Right lobe of liver (tissue), 6 donors: ENCODE measurements around the gene HOXD10. TPM values are rescaled to one million over a fixed set of nuclear protein-coding genes. Genes with fewer than 3 reads are reported as not detected.

Experiments used
- ATAC-seq, 4 donors: fragments of 200-7000 bp; cut with Tn5 transposase; one replicate each; pipeline ENCODE4 v1.9.1; 2020; ENCODE audit warnings: mild to moderate bottlenecking in 4 of 4, moderate library complexity in 4 of 4
- DNase-seq, 3 donors: peaks; one replicate each; pipeline ENCODE4 v3.0.0-alpha.2; 2020
- H3K27ac ChIP-seq, 3 donors: fragments of 200-600 bp; one replicate each; pipeline ENCODE4 v1.8.0; 2022
- H3K27me3 ChIP-seq, 2 donors: fragments of 200-600 bp; one replicate each; pipeline ENCODE4 v1.8.0; 2022
- H3K36me3 ChIP-seq, 4 donors: fragments of 200-600 bp; sonication (generic) in 1 of 4; one replicate each; pipeline versions ENCODE4 v1.5.1 to v1.8.0; 2017 to 2022; ENCODE audit warnings: control low read depth in 1 of 4
- H3K4me1 ChIP-seq, 4 donors: fragments of 200-600 bp; sonication (generic) in 1 of 4; one replicate each; pipeline versions ENCODE4 v1.5.1 to v1.8.0; 2017 to 2022; ENCODE audit warnings: control low read depth in 1 of 4
- H3K4me3 ChIP-seq, 3 donors: fragments of 200-600 bp; one replicate each; pipeline ENCODE4 v1.8.0; 2022
- H3K9me3 ChIP-seq, 4 donors: fragments of 200-600 bp; sonication (generic) in 1 of 4; one replicate each; pipeline versions ENCODE4 v1.5.1 to v1.8.0; 2017 to 2022; ENCODE audit warnings: control low read depth in 1 of 4
- POLR2A ChIP-seq: fragments of 450-650 bp; IDR thresholded peaks from one replicate; pipeline ENCODE4 v1.6.1; 2017; ENCODE audit warnings: antibody characterized with exemption, mild to moderate bottlenecking
- WGBS: methylation state at CpG from one replicate; pipeline ENCODE4 v1.1.6; 2018; ENCODE audit warnings: low coverage, low lambda C conversion rate; ENCODE audit not compliant: insufficient coverage; ENCODE audit errors: missing lambda C conversion rate; 5-methylcytosine and 5-hydroxymethylcytosine counted together
- intact Hi-C, 2 donors: fragments of 100-400 bp; cut with DNase I; formaldehyde crosslinking; loops; one replicate each; pipeline versions ENCODE4 v1.11.2 to v1.14.1; 2022
- total RNA-seq, 6 experiments: library from RNA; depleted of rRNA in 2 of 6; stranded (reverse); fragments of >200 nt in 2 of 6; fragmentation: NEBNext Ultra II Directional in 3 of 6; extraction: Animal tissue kit (Norgen Biotek cat#: 25700) in 3 of 6; gene quantifications; one replicate each; pipeline versions ENCODE4 v1.1.0 to v1.2.4, GENCODE V29; 2016 to 2023
- TF ChIP-seq, protein P1 (sequence below), 4 donors: fragments of 200-600 bp in 3 of 4; fragments of 450-650 bp in 1 of 4; IDR thresholded peaks; one replicate each; pipeline versions ENCODE4 v1.5.1 to v1.8.0; 2016 to 2022; ENCODE audit warnings: antibody characterized with exemption in 4 of 4, mild to moderate bottlenecking in 2 of 4
- donor health status: DM: no; HTN: yes; CAD: no.
- donor health status: DM: no; HTN: no; CAD: no.
- donor health status: DM: no; HTN: no; CAD: no.
- donor health status: DM: no; HTN: yes; CAD: no.
- donor health status: DM: no; HTN: yes; CAD: no.

The HOXD10 gene
- total RNA-seq, 6 experiments from 2014 or later: not detected

- ATAC-seq (no peak), DNase-seq (no peak)
- Histone ChIP-seq H3K9me3 (no peaks in the 10 kb centered on the region), H3K4me3 (no peak within 1 kb of the TSS), H3K36me3 (no peaks in the 10 kb centered on the region), H3K27ac (no peak within 1 kb of the TSS), H3K27me3 (peaks cover 0 to 82% of the 10 kb centered on the region in 2 donors), H3K4me1 (no peaks in the 10 kb centered on the region)
- no peak for TF ChIP-seq POLR2A
- TF ChIP-seq, protein P1, sequence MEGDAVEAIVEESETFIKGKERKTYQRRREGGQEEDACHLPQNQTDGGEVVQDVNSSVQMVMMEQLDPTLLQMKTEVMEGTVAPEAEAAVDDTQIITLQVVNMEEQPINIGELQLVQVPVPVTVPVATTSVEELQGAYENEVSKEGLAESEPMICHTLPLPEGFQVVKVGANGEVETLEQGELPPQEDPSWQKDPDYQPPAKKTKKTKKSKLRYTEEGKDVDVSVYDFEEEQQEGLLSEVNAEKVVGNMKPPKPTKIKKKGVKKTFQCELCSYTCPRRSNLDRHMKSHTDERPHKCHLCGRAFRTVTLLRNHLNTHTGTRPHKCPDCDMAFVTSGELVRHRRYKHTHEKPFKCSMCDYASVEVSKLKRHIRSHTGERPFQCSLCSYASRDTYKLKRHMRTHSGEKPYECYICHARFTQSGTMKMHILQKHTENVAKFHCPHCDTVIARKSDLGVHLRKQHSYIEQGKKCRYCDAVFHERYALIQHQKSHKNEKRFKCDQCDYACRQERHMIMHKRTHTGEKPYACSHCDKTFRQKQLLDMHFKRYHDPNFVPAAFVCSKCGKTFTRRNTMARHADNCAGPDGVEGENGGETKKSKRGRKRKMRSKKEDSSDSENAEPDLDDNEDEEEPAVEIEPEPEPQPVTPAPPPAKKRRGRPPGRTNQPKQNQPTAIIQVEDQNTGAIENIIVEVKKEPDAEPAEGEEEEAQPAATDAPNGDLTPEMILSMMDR (IDR thresholded peaks at IDR 0.05): no peak
- WGBS: 2% methylated on average over 12 of the region's 55 CpGs
- intact Hi-C loops: no loop called here
These were observed 35.1 kb downstream of the HOXD10 start, which contains the start of gene HOXD4 for GRCh38 chr2:176151442-176152287. Gene HOXD4 (plus strand): TSS chr2:176151550. CDS start chr2:176151634, 84 bp downstream.

- 4% methylated on average over 23 of the region's 48 CpGs for WGBS
- peaks cover 0 to 4% (median 0%) of the 10 kb centered on the region in 4 donors for H3K4me1 ChIP-seq
- H3K4me3 ChIP-seq: no peak overlapping the region
- H3K27me3 ChIP-seq: peaks cover 0 to 82% of the 10 kb centered on the region in 2 donors
- no peaks in the 10 kb centered on the region for H3K36me3 ChIP-seq
- H3K9me3 ChIP-seq: no peaks in the 10 kb centered on the region
- TF ChIP-seq, protein P1 (IDR thresholded peaks at IDR 0.05): no peak
- TF ChIP-seq POLR2A: no peak
- intact Hi-C loops: no loop called here
- DNase-seq: no peak
- no peak for ATAC-seq
- no peak overlapping the region for H3K27ac ChIP-seq
These were observed 36.0 kb downstream of the HOXD10 start for GRCh38 chr2:176152350-176153181.

DNA sequence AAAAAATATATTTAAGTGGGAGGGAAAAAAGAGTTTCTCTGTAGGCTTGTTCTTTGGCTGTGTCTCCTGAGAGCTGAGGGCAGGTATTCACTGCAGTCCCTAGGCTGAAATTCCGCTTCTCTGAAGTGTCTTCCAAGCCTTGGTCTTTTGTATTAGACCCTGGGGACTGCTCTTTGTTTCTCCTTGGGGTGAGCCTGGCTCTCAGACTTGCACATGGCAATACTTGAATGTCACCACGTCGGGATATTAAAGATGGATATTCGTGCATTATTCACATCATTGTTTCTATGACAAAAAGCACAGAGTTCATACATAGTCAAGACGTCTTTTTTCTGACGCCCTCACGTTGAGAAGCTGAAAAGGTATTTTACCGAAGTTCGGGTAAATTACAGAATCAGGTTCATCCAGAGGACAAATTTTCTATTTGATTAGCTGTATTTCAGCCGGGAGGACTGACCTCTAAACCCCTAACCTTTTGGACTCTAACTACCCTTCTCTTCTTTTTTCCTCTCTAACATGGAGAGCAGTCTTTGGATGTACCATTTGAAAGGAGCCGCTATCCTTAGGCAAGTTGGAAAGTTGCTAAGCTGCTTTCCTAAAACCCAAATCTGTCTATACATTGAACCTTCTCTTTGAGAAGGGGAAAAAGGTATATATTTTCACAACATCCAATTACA lies 38.1 kb downstream of the HOXD10 start:
- no peak overlapping the region for H3K4me3 ChIP-seq

More for the DNA sequence above, 38.1 kb downstream of the HOXD10 start:
- Histone ChIP-seq H3K4me1 (peaks cover 0 to 11% (median 0%) of the 10 kb centered on the region in 4 donors), H3K27me3 (peaks cover 0 to 78% of the 10 kb centered on the region in 2 donors), H3K36me3 (no peaks in the 10 kb centered on the region), H3K9me3 (no peaks in the 10 kb centered on the region), H3K27ac (no peak overlapping the region)
- ATAC-seq (no peak), DNase-seq (no peak)
- TF ChIP-seq POLR2A: no peak
- TF ChIP-seq, protein P1 (IDR thresholded peaks at IDR 0.05): no peak
- intact Hi-C loops: no loop called here
- 15% methylated on average over 11 of the region's 11 CpGs for WGBS
